K562 (cell line): ENCODE data around the gene RAB3D. TPM values are rescaled to one million over a fixed set of nuclear protein-coding genes. Genes with fewer than 3 reads are reported as not detected.

Experiments
- ATAC-seq: fragments of 200-7000 bp; cut with Tn5 transposase; 3 replicates; pipeline ENCODE4 v1.9.1; 2020; ENCODE audit warnings: moderate library complexity
- BruUV-seq: library from RNA; stranded (reverse); fragments of 400-500 nt; replicated peaks from 2 replicates; lab custom pipeline; 2021; lab: Mats Ljungman, UMichigan
- CTCF ChIA-PET: fragments of 300-600 bp; formaldehyde crosslinking; extraction: SDS; loops from one replicate; lab custom pipeline; 2021; ENCODE audit warnings: low intra/inter-chr PET ratio; lab: Yijun Ruan, JAX
- POLR2A ChIA-PET: fragments of 300-600, 350-650 bp; sonication (Branson Sonifier 250); formaldehyde crosslinking; extraction: SDS; loops from one replicate; lab custom pipeline; 2021; ENCODE audit warnings: antibody characterized with exemption, inconsistent platforms; lab: Yijun Ruan, JAX
- DNase-seq, 4 experiments: peaks; one replicate each; pipeline versions ENCODE4 v3.0.0 to v3.0.0-alpha.2; 2011 to 2018; ENCODE audit warnings: low spot score in 3 of 4, mixed read lengths in 3 of 4; ENCODE audit errors: extremely low read depth in 1 of 4
- FAIRE-seq: peaks from 2 replicates; lab custom pipeline; 2011; peaks lifted over from hg19 to GRCh38; lab: Jason Lieb, UNC
- H2AFZ ChIP-seq: 2 replicates; pipeline ENCODE4 v1.6.0; 2011; ENCODE audit warnings: low read depth, low read length, control low read depth, inconsistent platforms
- H3K27ac ChIP-seq: fragments of 200-600 bp; 3 replicates; pipeline ENCODE4 v1.8.0; 2011; ENCODE audit warnings: low read depth, mild to moderate bottlenecking, control low read depth, inconsistent platforms, low read length, moderate library complexity, mixed read lengths; ENCODE audit errors: extremely low read depth
- H3K27me3 ChIP-seq, 2 experiments: fragments of 300-600 bp in 1 of 2; 2 replicates in 1 of 2; 3 replicates in 1 of 2; pipeline versions ENCODE4 v1.6.0 to v1.8.0; 2011; ENCODE audit warnings: inconsistent platforms in 2 of 2, low read length in 2 of 2, mild to moderate bottlenecking in 1 of 2, mixed read lengths in 1 of 2, moderate library complexity in 1 of 2; ENCODE audit not compliant: control insufficient read depth in 2 of 2, insufficient read depth in 2 of 2
- H3K36me3 ChIP-seq: fragments of 300-600 bp; 3 replicates; pipeline ENCODE4 v1.8.0; 2011; ENCODE audit warnings: mild to moderate bottlenecking, low read length, inconsistent platforms; ENCODE audit not compliant: control insufficient read depth, insufficient read depth
- H3K4me1 ChIP-seq, 2 experiments: fragments of 200-600 bp in 1 of 2; replicated peaks in 1 of 2; 2 replicates in 1 of 2; 3 replicates in 1 of 2; pipeline versions ENCODE4 v1.5.1 to v1.8.0; 2011; ENCODE audit warnings: inconsistent platforms in 2 of 2, low read length in 2 of 2, mild to moderate bottlenecking in 1 of 2, mixed read lengths in 1 of 2, moderate library complexity in 1 of 2; ENCODE audit not compliant: control insufficient read depth in 2 of 2, insufficient read depth in 2 of 2
- H3K4me2 ChIP-seq: 2 replicates; pipeline ENCODE4 v1.6.1; 2011; ENCODE audit warnings: low read length, control low read depth, inconsistent platforms, mixed read lengths; ENCODE audit not compliant: insufficient read depth
- H3K4me3 ChIP-seq: fragments of 200-600 bp; sonication (generic), shearing (Covaris generic); 2 replicates; pipeline ENCODE4 v1.5.1; 2016; ENCODE audit warnings: control low read depth, inconsistent platforms
- H3K79me2 ChIP-seq: fragments of 200-600 bp; 3 replicates; pipeline ENCODE4 v1.8.0; 2011; ENCODE audit warnings: low read length, inconsistent platforms; ENCODE audit not compliant: control insufficient read depth, insufficient read depth
- H3K9ac ChIP-seq, 2 experiments: 2 replicates each; pipeline versions ENCODE4 v1.6.0 to v1.6.1; 2011; ENCODE audit warnings: low read depth in 2 of 2, low read length in 2 of 2, control low read depth in 1 of 2, inconsistent platforms in 1 of 2, mild to moderate bottlenecking in 1 of 2, mixed read lengths in 1 of 2; ENCODE audit not compliant: insufficient read depth in 1 of 2
- H3K9me1 ChIP-seq: one replicate; pipeline ENCODE4 v1.6.0; 2011; ENCODE audit warnings: inconsistent platforms, mild to moderate bottlenecking, low read length, moderate library complexity; ENCODE audit not compliant: control insufficient read depth, insufficient read depth
- H3K9me3 ChIP-seq: replicated peaks from 2 replicates; pipeline ENCODE4 v1.5.1; 2011; ENCODE audit warnings: low read depth, low read length, inconsistent platforms; ENCODE audit not compliant: control insufficient read depth, insufficient read depth
- H4K20me1 ChIP-seq: replicated peaks from 2 replicates; pipeline ENCODE4 v1.6.1; 2011; ENCODE audit warnings: low read length, inconsistent platforms, mixed read lengths; ENCODE audit not compliant: control insufficient read depth, insufficient read depth
- BCOR ChIP-seq: fragments of 450-650 bp; IDR thresholded peaks from 2 replicates; pipeline ENCODE4 v1.6.1; 2016
- BMI1 ChIP-seq: fragments of 150-350 bp; IDR thresholded peaks from 2 replicates; pipeline ENCODE4 v1.6.1; 2014; ENCODE audit warnings: low read length
- CCNT2 ChIP-seq: IDR thresholded peaks from 2 replicates; pipeline ENCODE4 v1.6.1; 2011; ENCODE audit warnings: borderline replicate concordance, low read depth, mild to moderate bottlenecking, moderate library complexity, mixed read lengths, low read length; ENCODE audit not compliant: insufficient read length; ENCODE audit errors: extremely low read depth
- CSDE1 ChIP-seq, 2 experiments: fragments of 450-650 bp; IDR thresholded peaks; 2 replicates each; pipeline ENCODE4 v1.6.1; 2016; ENCODE audit warnings: mild to moderate bottlenecking in 1 of 2
- ETS1 ChIP-seq: conservative IDR thresholded peaks from 2 replicates; pipeline ENCODE4 v1.6.1; 2011; ENCODE audit warnings: low read depth, mild to moderate bottlenecking, low read length; ENCODE audit not compliant: control insufficient read depth
- MBD2 ChIP-seq: sonication (generic); IDR thresholded peaks from 2 replicates; pipeline ENCODE4 v1.6.1; 2016; ENCODE audit warnings: low read depth, borderline replicate concordance
- MXI1 ChIP-seq: IDR thresholded peaks from 2 replicates; pipeline ENCODE4 v1.6.1; 2011; ENCODE audit warnings: low read depth, mild to moderate bottlenecking, improper control_type of control experiment, low read length
- MYNN ChIP-seq, 2 experiments: sonication (generic); formaldehyde crosslinking in 1 of 2; IDR thresholded peaks; 2 replicates each; pipeline versions ENCODE4 v1.5.0 to v1.6.1; 2016 to 2020; ENCODE audit warnings: antibody characterized with exemption in 1 of 2, missing genetic modification reagents in 1 of 2
- NEUROD1 ChIP-seq: fragments of 150-350 bp; IDR thresholded peaks from 2 replicates; pipeline ENCODE4 v1.6.1; 2014; ENCODE audit warnings: borderline replicate concordance, low read length, low read depth; ENCODE audit not compliant: partially characterized antibody
- RFX1 ChIP-seq: fragments of 450-650 bp; IDR thresholded peaks from 2 replicates; pipeline ENCODE4 v1.6.1; 2016; ENCODE audit warnings: mild to moderate bottlenecking, moderate library complexity
- ZNF184 ChIP-seq: sonication (generic); formaldehyde crosslinking; IDR thresholded peaks from 2 replicates; pipeline ENCODE4 v1.5.0; 2020; ENCODE audit warnings: missing genetic modification reagents
- ZNF274 ChIP-seq: IDR thresholded peaks from 2 replicates; pipeline ENCODE4 v1.6.1; 2011; ENCODE audit warnings: low read depth, mild to moderate bottlenecking, low read length, moderate library complexity, borderline replicate concordance
- WGBS: fragments of 100-300 bp; shearing (Covaris generic); methylation state at CpG from one replicate; pipeline ENCODE4 v1.1.6; 2016; ENCODE audit warnings: low coverage, mixed read lengths; ENCODE audit not compliant: insufficient coverage; ENCODE audit errors: missing lambda C conversion rate; 5-methylcytosine and 5-hydroxymethylcytosine counted together
- in situ Hi-C: fragments of 300-500 bp; cut with MboI; formaldehyde crosslinking; loops from 4 replicates; pipeline ENCODE4 v1.15.0; 2018; ENCODE audit warnings: inconsistent platforms, mixed read lengths
- intact Hi-C: fragments of 100-400 bp; cut with micrococcal nuclease; formaldehyde crosslinking; loops from 2 replicates; pipeline ENCODE4 v1.14.2; 2022
- polyA plus RNA-seq, 8 experiments: library from polyadenylated mRNA; depleted of rRNA in 4 of 8; stranded (reverse) in 5 of 8; unstranded in 3 of 8; fragments of >200 nt; fragmentation: Nextera tagmentation in 2 of 8; fragmentation: Illumina TruSeq in 1 of 8; extraction: Ambion mirVana in 2 of 8; extraction: Trizol in 1 of 8; gene quantifications; 2 replicates each; pipeline versions ENCODE4 v1.2.1 to v1.2.3, GENCODE V29; 2011 to 2014; ENCODE audit warnings: inconsistent platforms in 1 of 8, missing spikeins in 1 of 8
- total RNA-seq, 7 experiments: library from RNA; depleted of rRNA in 6 of 7; stranded (reverse); fragments of >200 nt in 6 of 7; fragmentation: Illumina TruSeq in 2 of 7; extraction: Trizol in 2 of 7; gene quantifications; 2 replicates each; pipeline versions ENCODE4 v1.2.1 to v1.2.3, GENCODE V29; 2011 to 2021; ENCODE audit warnings: low replicate concordance in 1 of 7
- TF ChIP-seq, protein P1 (sequence below): fragments of 150-350 bp; conservative IDR thresholded peaks from 2 replicates; pipeline ENCODE4 v1.6.1; 2014; ENCODE audit warnings: low read length
- TF ChIP-seq, protein P2 (sequence below): sonication (generic); IDR thresholded peaks from 2 replicates; pipeline ENCODE4 v1.6.1; 2016
- TF ChIP-seq, protein P3 (sequence below): fragments of 200-800 bp; sonication (Bioruptor generic); IDR thresholded peaks from 2 replicates; pipeline ENCODE4 v1.6.1; 2017; ENCODE audit warnings: missing genetic modification characterization, missing compliant biosample characterization

Gene RAB3D
- total and polyA plus RNA-seq, 9 of the 15 experiments (the other 6 are each of a cell fraction or from before 2014, with no cell fraction given) = 0.34 to 3.3 (median 1.3) TPM

DNA sequence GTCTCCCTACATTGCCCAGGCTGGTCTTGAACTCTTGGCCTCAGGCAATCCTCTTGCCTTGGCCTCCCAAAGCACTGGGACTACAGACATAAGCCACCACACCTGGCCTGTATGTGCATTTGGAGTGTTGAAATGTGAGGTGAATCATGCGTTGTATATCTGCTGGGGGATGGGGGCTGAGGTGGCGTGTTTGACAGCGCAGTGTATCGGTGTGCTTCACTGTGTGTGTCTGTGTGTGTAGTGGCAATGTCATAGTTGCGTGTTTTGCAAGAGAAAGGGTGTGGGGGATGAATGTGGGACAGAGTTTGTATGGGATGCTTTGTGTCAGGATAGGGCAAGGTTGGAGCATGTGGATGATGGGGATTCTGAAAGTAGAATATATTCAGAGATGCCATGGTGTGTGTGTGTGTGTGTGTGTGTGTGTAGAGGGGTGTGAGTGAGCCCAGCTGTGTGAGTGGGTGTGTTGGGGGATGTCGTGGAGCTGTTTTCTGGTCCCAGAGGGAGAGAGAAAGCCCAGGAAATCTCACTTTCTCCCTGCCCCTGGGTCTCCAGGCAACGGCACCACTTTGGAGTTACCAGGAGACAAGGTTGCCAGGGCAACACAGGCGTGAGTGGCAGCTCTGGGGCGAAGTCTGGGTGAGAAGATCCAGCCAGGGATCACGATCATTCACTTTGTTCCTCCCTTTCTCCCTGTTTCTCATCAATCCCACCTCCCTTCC, 33.9 kb upstream of the RAB3D start:
- ChIA-PET POLR2A (interaction anchor here (0.8 to 3.6 kb wide), 6 partner anchors 10 to 94 kb away, joined by 3 to 36 read pairs (median 4); partner anchors contain the start of genes EPOR and RAB3D), CTCF (no interaction called here)
- H3K27me3 ChIP-seq = no peaks in the 10 kb centered on the region
- H3K4me3 ChIP-seq = 0 out of 2 replicates have a peak overlapping the region, but pooled peaks have one; percentile 59
- FAIRE-seq = no peak
- intact Hi-C loops (no loop called here), in situ Hi-C loops (no loop called here)
- peaks cover 11% of the 10 kb centered on the region; the same call in 1 of the 2 replicates for H4K20me1 ChIP-seq
- peaks cover 13% of the 10 kb centered on the region for H3K36me3 ChIP-seq
- H3K9me3 ChIP-seq = no peaks in the 10 kb centered on the region
- H3K4me2 ChIP-seq = peak overlapping the region; percentile 84
- DNase-seq = peak in 1 of 4 experiments; percentile 43
- H3K9ac ChIP-seq = peak overlapping the region in 1 of 2 experiments; percentile 77; a peak in 2 of 4 replicates
- H3K4me1 ChIP-seq = peaks cover 22 to 29% of the 10 kb centered on the region in 2 experiments
- BruUV-seq = no TSS peak
- ATAC-seq = no peak
- H3K9me1 ChIP-seq = no peaks in the 10 kb centered on the region
- no peak overlapping the region; the same call in 2 of the 3 replicates for H3K27ac ChIP-seq
- H2AFZ ChIP-seq = peak overlapping the region; percentile 97; the same call in 1 of the 2 replicates
- H3K79me2 ChIP-seq = peaks cover 16% of the 10 kb centered on the region; the same call in 2 of the 3 replicates
- 46% methylated on average over 10 of the region's 10 CpGs for WGBS
- TF ChIP-seq NEUROD1 = peak; percentile 91
- TF ChIP-seq, protein P1, sequence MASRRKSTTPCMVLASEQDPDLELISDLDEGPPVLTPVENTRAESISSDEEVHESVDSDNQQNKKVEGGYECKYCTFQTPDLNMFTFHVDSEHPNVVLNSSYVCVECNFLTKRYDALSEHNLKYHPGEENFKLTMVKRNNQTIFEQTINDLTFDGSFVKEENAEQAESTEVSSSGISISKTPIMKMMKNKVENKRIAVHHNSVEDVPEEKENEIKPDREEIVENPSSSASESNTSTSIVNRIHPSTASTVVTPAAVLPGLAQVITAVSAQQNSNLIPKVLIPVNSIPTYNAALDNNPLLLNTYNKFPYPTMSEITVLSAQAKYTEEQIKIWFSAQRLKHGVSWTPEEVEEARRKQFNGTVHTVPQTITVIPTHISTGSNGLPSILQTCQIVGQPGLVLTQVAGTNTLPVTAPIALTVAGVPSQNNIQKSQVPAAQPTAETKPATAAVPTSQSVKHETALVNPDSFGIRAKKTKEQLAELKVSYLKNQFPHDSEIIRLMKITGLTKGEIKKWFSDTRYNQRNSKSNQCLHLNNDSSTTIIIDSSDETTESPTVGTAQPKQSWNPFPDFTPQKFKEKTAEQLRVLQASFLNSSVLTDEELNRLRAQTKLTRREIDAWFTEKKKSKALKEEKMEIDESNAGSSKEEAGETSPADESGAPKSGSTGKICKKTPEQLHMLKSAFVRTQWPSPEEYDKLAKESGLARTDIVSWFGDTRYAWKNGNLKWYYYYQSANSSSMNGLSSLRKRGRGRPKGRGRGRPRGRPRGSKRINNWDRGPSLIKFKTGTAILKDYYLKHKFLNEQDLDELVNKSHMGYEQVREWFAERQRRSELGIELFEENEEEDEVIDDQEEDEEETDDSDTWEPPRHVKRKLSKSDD = no peak
- TF ChIP-seq, protein P2, sequence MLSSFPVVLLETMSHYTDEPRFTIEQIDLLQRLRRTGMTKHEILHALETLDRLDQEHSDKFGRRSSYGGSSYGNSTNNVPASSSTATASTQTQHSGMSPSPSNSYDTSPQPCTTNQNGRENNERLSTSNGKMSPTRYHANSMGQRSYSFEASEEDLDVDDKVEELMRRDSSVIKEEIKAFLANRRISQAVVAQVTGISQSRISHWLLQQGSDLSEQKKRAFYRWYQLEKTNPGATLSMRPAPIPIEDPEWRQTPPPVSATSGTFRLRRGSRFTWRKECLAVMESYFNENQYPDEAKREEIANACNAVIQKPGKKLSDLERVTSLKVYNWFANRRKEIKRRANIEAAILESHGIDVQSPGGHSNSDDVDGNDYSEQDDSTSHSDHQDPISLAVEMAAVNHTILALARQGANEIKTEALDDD = no peak
- peak; percentile 97 for TF ChIP-seq MYNN (IDR thresholded peaks at IDR 0.05)
- no peak for TF ChIP-seq MYNN (CRISPR knock-in tag; IDR thresholded peaks at IDR 0.05)
- no peak for TF ChIP-seq ZNF274
- no peak for TF ChIP-seq CCNT2
- peak; percentile 94 for TF ChIP-seq BMI1
- no peak for TF ChIP-seq ETS1
- TF ChIP-seq MXI1 = peak; percentile 99
- TF ChIP-seq MBD2 = peak; percentile 45; the same call in 1 of the 2 replicates
- TF ChIP-seq BCOR = no peak
- TF ChIP-seq CSDE1 (IDR thresholded peaks at IDR 0.05) = peak in 1 of 2 experiments; percentile 96; a peak in 2 of 4 replicates
- TF ChIP-seq, protein P3, sequence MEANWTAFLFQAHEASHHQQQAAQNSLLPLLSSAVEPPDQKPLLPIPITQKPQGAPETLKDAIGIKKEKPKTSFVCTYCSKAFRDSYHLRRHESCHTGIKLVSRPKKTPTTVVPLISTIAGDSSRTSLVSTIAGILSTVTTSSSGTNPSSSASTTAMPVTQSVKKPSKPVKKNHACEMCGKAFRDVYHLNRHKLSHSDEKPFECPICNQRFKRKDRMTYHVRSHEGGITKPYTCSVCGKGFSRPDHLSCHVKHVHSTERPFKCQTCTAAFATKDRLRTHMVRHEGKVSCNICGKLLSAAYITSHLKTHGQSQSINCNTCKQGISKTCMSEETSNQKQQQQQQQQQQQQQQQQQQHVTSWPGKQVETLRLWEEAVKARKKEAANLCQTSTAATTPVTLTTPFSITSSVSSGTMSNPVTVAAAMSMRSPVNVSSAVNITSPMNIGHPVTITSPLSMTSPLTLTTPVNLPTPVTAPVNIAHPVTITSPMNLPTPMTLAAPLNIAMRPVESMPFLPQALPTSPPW (CRISPR knock-in tag) = no peak
- TF ChIP-seq ZNF184 (CRISPR knock-in tag) = no peak
- peak; percentile 98 for TF ChIP-seq RFX1
